ENCODE measurements around the gene PLEKHM2. TPM values are rescaled to one million over a fixed set of nuclear protein-coding genes. Genes with fewer than 3 reads are reported as not detected.

PLEKHM2 gene
- total RNA-seq, 4 donors from 2014 or later = 34.6 to 57.9 (median 42.4) TPM

DNA sequence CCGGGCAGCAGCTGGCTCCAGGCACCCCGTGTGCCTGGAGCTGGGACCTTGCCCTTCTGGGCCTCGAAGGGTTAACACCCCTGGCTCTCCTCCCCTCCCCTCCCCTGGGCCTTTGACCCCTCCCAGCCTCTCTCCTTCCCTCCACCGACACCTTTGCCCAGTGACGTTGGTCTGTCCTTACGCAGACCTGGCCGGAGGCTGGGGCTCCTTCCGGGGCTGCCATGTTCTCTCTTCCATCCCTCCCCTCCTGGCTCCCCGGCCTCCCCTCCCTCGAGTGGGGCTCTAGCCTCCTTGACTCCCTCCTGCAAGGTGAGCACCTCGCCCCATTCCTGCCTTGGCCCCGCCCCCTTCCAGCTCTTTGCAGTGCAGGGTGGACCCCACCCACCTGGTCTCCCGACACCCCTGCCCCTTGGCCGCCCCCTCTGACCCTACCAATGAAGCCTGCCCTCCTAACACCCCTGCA lies 58.2 kb downstream of the PLEKHM2 start, which contains the start of gene TMEM82:
TSS of gene TMEM82 (plus strand) at position 161 of the 463 bp plus-strand sequence. CDS start at position 222, 61 bp downstream.
- intact Hi-C loops (cut with DNase I) = loop anchor here (10.0 kb wide), 1 partner anchor 148 kb away; no protein-coding TSS in a partner anchor

DNA sequence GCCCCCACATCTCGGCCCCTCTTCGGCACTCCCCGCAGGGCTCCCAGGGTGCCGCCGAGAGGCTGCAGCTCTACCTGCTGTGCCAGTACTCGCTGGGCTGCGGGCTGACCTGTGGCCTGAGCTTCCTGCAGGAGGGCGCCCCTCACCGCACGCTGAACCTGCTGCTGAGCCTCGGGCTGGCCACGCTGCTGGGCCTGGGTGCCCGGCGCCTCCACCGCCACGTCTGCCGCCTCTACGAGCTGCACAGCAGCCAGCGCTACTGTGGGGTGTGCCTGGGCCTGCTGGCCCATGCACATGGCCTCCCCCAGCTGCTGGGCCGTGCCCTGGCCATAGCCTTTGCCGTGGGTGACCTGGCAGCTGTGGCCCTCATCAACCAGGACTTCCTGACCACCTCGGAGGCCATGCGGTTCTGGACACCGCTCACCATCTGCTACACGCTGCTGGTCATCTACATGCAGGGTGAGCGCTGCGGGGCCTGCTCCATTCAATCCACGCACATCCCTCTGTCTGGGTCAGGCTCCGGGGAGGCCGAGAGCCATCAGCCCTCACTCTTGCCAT lies 60.1 kb downstream of the PLEKHM2 start:
- no peak for DNase-seq
- intact Hi-C loops (cut with DNase I) = loop anchor here (10.0 kb wide), 1 partner anchor 149 kb away; no protein-coding TSS in a partner anchor
- WGBS, 2 donors = 65% methylated on average over 4 of the region's 30 CpGs; no CpG with 5 or more reads in 1 of the 2 donors

More for the DNA sequence above, 58.2 kb downstream of the PLEKHM2 start, which contains the start of gene TMEM82:
- no peak within 1 kb of the TSS for H3K4me3 ChIP-seq
- H3K27ac ChIP-seq = peak within 1 kb of the TSS in 2 of 4 donors; percentile 46 to 48
- 36 to 44% methylated on average over 13 to 14 of the region's 14 CpGs for WGBS, 2 donors
- no peaks in the 10 kb centered on the region for H3K27me3 ChIP-seq
- H3K36me3 ChIP-seq = no peaks in the 10 kb centered on the region
- no peaks in the 10 kb centered on the region for H3K9me3 ChIP-seq
- TF ChIP-seq, protein P1, sequence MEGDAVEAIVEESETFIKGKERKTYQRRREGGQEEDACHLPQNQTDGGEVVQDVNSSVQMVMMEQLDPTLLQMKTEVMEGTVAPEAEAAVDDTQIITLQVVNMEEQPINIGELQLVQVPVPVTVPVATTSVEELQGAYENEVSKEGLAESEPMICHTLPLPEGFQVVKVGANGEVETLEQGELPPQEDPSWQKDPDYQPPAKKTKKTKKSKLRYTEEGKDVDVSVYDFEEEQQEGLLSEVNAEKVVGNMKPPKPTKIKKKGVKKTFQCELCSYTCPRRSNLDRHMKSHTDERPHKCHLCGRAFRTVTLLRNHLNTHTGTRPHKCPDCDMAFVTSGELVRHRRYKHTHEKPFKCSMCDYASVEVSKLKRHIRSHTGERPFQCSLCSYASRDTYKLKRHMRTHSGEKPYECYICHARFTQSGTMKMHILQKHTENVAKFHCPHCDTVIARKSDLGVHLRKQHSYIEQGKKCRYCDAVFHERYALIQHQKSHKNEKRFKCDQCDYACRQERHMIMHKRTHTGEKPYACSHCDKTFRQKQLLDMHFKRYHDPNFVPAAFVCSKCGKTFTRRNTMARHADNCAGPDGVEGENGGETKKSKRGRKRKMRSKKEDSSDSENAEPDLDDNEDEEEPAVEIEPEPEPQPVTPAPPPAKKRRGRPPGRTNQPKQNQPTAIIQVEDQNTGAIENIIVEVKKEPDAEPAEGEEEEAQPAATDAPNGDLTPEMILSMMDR (IDR thresholded peaks at IDR 0.05) = no peak
- no peak for TF ChIP-seq POLR2A (IDR thresholded peaks at IDR 0.05)
- no peak for DNase-seq
- peaks cover 5 to 31% (median 9%) of the 10 kb centered on the region in 3 donors for H3K4me1 ChIP-seq

DNA sequence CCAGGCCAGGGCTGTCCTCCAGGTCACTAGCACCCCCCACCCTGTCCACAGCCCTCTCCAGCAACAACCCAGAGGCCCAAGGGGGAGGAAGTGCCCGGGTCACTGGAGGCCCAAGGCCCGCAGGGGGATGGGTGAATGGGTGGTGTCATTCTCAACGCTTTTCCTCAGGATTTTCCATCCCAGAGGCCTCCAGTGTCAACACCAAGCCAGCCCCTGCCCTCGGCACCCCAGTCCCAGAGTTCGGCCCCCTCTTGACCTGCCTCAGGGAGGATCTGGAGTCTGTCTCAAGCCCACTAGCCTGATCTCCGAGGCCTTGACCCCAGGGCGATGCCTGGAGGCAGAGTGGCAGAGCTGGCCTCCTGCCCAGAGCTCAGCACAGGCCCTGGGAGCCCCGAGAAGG lies 63.3 kb downstream of the PLEKHM2 start:
- no peaks in the 10 kb centered on the region for H3K9me3 ChIP-seq
- no peaks in the 10 kb centered on the region for H3K36me3 ChIP-seq
- no peak overlapping the region for H3K27ac ChIP-seq
- TF ChIP-seq, protein P1 (IDR thresholded peaks at IDR 0.05) = no peak
- no peak for TF ChIP-seq POLR2A (IDR thresholded peaks at IDR 0.05)
- peaks cover 0 to 14% (median 4%) of the 10 kb centered on the region in 3 donors for H3K4me1 ChIP-seq
- intact Hi-C loops (cut with DNase I) = loop anchor here (10.0 kb wide), 1 partner anchor 153 kb away; no protein-coding TSS in a partner anchor
- H3K4me3 ChIP-seq = no peak overlapping the region
- no peaks in the 10 kb centered on the region for H3K27me3 ChIP-seq
- DNase-seq = no peak
- WGBS, 2 donors = 72% methylated on average over 4 to 5 of the region's 8 CpGs

More for the DNA sequence above, 60.1 kb downstream of the PLEKHM2 start:
- Histone ChIP-seq H3K4me1 (peaks cover 5 to 21% (median 12%) of the 10 kb centered on the region in 3 donors), H3K9me3 (no peaks in the 10 kb centered on the region), H3K27me3 (no peaks in the 10 kb centered on the region), H3K36me3 (no peaks in the 10 kb centered on the region), H3K4me3 (no peak overlapping the region), H3K27ac (no peak overlapping the region)
- TF ChIP-seq POLR2A (IDR thresholded peaks at IDR 0.05) = no peak
- TF ChIP-seq, protein P1 (IDR thresholded peaks at IDR 0.05) = no peak

DNA sequence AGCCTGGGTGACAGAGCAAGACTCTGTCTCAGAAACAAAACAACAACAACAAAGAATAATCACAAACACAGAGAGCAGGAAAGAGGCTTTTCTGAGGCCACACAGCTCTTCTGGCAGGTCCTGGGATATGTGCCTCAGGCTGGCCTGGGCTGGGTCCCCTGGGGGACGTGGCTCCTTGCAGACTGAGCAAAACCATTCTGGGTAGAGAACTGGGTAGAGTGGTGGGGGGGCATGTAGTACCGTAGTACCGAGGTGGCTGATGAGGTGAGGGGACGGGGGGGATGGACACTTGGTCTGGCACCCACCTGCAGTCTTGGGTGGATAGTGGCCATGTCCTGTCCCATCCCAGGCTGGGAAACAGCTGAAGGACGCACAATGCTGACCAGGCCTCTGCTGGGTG lies 64.1 kb downstream of the PLEKHM2 start:
- H3K27ac ChIP-seq = no peak overlapping the region
- intact Hi-C loops (cut with DNase I) = loop anchor here (10.0 kb wide), 1 partner anchor 153 kb away; no protein-coding TSS in a partner anchor
- H3K36me3 ChIP-seq = no peaks in the 10 kb centered on the region
- no peak overlapping the region for H3K4me3 ChIP-seq
- H3K4me1 ChIP-seq = peaks cover 0 to 14% (median 4%) of the 10 kb centered on the region in 3 donors
- WGBS, 2 donors = 70 to 91% methylated on average over 4 of the region's 5 CpGs
- no peaks in the 10 kb centered on the region for H3K9me3 ChIP-seq
- no peak for TF ChIP-seq POLR2A (IDR thresholded peaks at IDR 0.05)
- TF ChIP-seq, protein P1 (IDR thresholded peaks at IDR 0.05) = no peak
- no peaks in the 10 kb centered on the region for H3K27me3 ChIP-seq
- DNase-seq = no peak
